T1000 (cell line): ENCODE data around the gene GLTPD2.

ENCODE experiments used
- DNase-seq: peaks from one replicate; lab custom pipeline; 2025; ENCODE audit warnings: mixed read lengths; lab: John Stamatoyannopoulos, UW

Gene GLTPD2

GRCh38 chr17:4771519-4772234, 17.1 kb upstream of the GLTPD2 start, which contains the start of gene TM4SF5:
Gene TM4SF5 (plus strand): TSS chr17:4771886. CDS start chr17:4771923, 37 bp downstream.
- no peak for DNase-seq

- DNase-seq: no peak
These were observed 16.5 kb upstream of the GLTPD2 start for GRCh38 chr17:4772235-4772613.

DNA sequence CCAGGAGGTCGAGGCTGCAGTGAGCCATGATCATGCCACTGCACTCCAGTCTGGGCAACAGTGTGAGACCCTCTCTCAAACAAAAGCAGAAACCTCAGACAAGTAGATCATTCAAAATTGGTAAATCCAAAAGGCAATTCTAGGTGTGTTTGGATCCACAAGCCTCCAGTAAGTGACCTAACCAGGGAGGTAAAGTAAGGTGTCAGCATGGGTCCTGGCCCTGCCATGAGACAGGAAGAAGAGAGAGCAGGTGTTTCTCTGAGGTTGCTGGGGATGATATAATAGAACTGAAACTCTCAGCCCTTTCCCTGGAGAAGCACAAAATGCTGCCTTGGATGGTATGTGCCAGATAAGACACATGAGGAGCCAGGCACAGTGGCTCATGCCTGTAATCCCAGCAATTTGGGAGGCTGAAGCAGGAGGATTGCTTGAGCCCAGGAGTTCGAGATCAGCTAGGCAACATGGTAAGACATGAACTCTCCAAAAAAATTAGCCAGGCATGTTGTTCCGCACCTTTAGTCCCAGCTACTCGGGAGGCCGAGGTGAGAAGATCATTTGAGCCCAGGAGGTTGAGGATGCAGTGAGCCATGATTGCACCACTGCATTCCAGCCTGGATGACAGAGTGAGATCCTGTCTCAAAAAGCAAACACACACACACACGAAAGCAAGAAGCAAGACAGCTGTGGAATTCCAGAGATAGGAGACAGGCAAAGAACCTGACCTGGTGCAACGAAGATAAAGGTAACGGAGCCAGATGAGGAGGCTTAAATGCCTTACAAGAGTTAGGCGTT, 10.6 kb upstream of the GLTPD2 start:
- no peak for DNase-seq

- DNase-seq: no peak
These were observed 8.3 kb upstream of the GLTPD2 start for GRCh38 chr17:4780325-4780955.

- no peak for DNase-seq
These were observed 6.1 kb upstream of the GLTPD2 start for GRCh38 chr17:4782652-4783051.

DNA sequence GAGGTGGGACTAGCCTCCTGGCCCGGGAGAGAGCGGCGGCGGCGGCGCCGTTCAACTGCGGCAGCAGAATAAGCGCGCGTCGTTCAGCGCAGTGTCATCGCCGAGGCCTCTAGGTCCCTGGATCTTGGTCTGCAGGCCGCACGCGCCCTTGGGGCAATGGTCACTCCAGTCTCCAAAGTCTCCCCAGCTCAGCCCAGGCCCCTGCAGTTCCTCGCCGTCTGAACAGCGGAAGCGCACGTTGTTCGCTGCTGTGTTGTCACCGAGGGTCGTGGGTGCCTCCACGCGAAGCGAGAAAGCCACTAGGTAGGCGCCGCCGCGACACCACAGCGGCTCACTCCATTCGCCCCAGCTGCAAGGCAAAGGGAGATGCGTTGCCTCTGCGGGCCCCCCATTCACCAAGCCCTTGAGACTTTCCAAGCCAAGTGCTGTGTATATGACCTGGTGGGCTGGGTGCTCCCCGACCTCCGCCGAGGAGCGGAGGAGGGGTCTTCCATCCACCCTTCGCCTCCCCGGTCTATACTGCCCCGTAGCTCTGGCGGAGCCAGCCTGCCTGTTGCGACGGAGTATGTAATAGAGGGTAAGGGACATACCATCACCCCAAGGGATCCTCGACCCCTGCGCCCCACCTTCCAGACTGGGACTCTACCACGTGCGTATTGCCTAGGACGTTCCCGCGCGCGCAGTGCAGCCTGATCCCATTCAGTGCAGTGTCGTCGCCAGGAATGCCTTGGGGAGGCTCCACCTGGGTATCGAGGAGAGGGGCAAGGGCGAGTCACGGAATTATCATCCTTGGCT, 3.3 kb upstream of the GLTPD2 start:
- no peak for DNase-seq

DNA sequence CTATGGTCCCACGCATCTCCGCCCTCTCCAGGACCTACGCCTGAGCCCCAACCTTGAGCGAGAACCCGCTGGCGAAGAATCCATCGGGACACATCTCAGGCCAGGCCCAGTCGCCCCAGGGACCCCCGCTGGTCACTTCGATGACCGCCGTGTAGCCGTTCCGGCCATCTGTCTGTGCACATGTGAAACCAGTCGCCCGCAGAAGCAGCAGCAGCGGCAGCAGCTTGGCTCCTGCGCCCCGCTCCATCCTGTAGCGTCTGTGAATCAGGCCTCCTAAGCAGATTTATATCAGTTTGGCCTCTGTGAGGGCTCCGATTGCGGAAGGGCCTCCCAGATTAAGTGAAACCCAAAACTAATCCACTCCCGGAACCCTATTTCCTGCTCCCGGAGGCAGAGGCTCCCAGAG, 2.7 kb upstream of the GLTPD2 start, which contains the start of gene VMO1:
Gene VMO1 (minus strand): TSS at position 259 of the 406 bp plus-strand sequence. CDS start 12 bp downstream, at position 247.
- no peak for DNase-seq

DNA sequence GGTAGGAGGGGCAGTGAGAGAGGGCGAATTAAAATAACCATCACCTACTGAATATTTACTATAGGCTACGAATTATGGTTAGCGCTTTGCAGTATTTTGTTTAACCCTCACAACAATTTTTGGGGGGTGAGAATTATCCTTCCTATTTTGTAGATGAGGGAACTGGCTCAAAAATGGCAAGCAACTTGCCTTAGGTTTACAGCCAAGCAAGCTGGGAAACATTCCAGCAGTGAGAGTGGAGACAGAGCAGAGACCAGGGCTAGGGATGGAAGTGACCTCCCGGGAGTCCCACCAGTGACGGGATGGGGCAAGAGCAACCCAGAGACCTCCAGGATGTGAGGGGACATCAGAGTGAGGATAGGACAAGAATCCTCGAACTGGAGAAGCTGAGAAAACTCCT, 2.2 kb upstream of the GLTPD2 start:
- DNase-seq: no peak

GRCh38 chr17:4788159-4788806, 481 bp upstream of the GLTPD2 start:
- no peak for DNase-seq

- DNase-seq: no peak
These were observed 862 bp downstream of the GLTPD2 start for GRCh38 chr17:4789701-4789950.

DNA sequence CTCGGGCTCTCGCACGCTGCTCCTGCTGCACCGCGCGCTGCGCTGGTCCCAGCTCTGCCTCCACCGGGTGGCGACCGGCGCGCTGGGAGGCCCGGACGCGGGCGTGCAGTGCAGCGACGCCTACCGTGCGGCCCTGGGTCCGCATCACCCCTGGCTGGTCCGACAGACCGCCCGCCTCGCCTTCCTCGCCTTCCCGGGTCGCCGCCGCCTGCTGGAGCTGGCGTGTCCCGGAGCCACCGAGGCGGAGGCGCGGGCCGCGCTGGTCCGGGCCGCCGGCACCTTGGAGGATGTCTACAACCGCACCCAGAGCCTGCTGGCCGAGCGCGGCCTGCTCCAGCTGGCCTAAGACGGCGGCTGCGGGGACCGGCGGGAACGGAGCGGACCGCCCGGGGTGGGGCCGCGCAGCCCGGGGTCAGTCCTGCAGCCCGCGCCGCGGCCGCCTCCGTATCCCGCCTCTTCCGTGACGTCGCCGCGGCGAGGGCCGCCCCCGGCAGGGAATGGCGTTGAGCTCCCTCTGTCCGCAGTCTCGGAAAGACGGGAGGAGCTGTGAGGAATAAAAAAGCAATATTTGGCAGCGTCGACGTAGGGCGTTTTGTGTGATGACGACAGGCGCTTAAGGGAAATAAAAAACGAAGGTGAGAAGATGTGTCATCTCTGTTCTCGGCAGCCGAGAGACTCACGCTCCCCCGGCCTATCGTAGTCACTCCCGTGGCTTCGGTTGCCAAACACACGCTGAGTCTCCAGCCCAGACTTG, 1.4 kb downstream of the GLTPD2 start:
- DNase-seq: peak; percentile 81

DNA sequence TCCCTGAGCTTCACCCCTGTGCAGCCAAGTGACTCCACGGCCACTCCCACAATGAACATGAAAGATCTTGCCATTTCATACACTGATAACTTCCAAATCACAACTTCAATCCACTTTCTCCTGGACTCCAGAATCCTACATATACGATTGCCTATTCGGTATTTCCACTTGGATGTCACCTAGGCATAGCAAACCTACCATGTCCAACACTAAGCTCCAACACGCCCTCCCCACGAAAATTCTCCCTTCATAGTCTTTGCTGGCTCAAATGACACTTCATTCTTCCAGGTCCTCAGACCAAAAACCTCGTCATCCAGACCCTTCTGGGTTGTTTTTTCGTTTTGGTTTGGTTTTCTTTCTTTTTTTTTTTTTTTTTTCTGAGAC, 1.9 kb downstream of the GLTPD2 start:
- no peak for DNase-seq

- no peak for DNase-seq
These were observed 6.4 kb downstream of the GLTPD2 start for GRCh38 chr17:4795168-4795567.

- no peak for DNase-seq
These were observed 7.8 kb downstream of the GLTPD2 start for GRCh38 chr17:4796552-4796920.

DNA sequence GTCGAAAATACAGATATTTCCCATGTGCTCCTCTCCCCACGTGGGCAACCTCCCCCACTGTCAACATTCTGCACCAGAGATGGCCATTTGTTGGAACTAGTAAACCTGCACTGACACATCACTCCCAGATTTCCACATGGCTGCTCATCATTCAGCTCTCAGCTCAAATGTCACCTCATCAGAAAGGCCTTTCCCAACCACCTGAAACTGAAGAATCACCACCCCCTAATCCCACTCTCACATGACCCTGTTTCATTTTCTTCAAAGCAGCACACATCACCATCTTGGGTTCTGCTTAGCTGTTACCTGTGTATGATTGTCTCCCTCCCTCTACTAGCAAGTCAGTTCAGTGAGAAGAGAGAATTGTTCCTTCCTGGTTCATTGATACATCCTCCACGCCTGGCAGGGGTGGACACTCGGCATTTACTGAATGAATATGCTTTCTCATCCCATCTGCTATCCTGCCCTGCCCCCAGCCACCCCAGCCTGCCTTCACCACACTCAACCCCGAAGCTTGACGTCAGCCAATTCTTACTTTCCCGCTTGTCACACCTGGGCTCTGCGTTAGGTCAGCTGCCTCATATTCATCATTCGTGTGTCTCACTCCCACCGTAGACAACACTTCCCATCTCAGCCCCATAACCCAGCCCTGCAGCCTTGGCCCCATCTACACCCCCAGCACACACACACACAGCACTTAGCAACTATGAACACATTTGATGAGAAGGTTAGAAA, 11.9 kb downstream of the GLTPD2 start:
- no peak for DNase-seq

- no peak for DNase-seq
These were observed 13.5 kb downstream of the GLTPD2 start, which contains the start of gene C17orf114 for GRCh38 chr17:4802228-4802627. Gene C17orf114 (minus strand): TSS chr17:4802328.

DNA sequence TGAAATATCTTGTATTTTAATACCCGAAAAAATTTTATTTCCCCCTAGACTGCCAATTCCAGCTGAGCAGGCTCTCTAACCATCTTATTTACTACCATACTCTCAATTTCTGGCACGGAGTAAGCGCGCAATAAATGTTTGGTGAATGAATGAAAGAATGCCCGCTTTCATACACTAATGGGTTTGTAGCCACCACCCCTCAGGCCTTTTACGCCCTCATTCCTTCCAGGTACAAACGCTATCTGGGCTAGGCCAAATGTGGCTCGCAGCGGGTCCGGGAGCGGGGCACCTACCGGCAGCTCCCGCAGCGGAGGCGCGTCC, 17.7 kb downstream of the GLTPD2 start:
- DNase-seq: no peak

GRCh38 chr17:4806777-4807604, 18.2 kb downstream of the GLTPD2 start, which contains the start of gene PLD2:
Gene PLD2 (plus strand): TSS chr17:4807152. CDS start chr17:4807773, 621 bp downstream.
- DNase-seq: peak; percentile 77

GRCh38 chr17:4807605-4808377, 19.0 kb downstream of the GLTPD2 start:
- DNase-seq: no peak
